HG02840 (cell line): Measurements from ENCODE around the gene ATF2.
"Not testable (repeated sequence)": the region's sequence is repeated elsewhere in the genome, so short reads cannot be mapped to it uniquely, and the experiment has no call there.

Source experiments
- ATAC-seq: cut with Tn5 transposase; IDR thresholded peaks from one replicate; pipeline ENCODE4 v1.9.1; 2021; ENCODE audit warnings: mild to moderate bottlenecking, moderate library complexity, moderate number of reproducible peaks; ENCODE audit not compliant: unreplicated experiment, low FRiP score

Gene ATF2

DNA sequence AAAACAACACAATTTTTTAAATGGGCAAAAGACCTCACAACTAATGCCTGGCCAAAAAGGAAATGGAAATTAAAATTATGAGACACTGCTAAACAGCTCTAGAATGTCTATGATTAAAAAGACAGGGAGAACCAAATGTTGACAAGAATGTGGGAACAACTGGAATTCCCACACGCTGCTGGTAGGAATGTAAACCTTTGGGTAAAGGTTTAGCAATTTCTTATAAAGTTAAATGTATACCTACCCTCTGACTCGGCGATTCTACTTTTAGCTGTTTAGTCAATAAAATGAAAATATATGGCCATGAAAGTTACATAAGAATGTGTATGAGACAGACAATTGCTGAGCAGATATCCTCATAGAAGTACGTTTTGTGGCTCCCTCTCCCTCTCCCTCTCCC lies 60.9 kb downstream of the ATF2 start:
- ATAC-seq, result no peak

DNA sequence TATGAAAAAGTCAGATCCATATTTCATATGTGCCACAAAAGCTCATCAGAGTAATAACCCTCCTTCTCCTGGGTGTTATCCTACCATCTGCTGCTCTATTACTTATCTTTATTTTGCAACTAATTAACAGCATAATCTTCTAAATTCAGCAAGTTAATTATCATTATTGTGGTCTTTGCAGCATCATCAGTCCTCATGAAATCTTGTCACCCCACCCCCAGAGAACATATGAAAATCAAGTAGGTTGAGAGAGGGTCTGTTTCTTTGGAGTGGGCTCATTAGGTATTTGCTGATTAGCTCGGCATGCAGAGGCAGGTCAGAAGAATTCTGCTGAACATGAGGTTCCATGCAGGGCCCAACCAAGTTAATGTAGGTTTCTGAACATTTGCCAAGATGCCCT lies 64.8 kb downstream of the ATF2 start:
- ATAC-seq, result no peak

DNA sequence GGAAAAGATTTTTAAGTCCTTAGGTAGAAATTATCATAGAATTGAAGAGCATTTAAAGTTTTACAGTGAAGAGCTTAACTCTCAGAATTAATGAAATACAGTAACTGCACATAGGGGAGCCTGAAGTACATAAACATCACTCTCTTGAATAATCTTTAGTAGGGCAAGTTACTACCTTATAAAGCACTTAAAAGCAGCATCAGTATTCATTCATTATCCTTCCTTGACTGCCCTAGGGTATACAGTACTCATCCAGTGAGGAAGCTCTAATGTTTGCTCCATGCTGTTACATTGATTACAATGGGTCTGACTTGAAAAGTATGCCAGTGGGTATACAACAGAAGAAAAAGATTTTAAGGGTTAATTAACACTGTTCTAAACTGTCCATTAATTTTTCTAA lies 66.5 kb downstream of the ATF2 start:
- no peak for ATAC-seq

DNA sequence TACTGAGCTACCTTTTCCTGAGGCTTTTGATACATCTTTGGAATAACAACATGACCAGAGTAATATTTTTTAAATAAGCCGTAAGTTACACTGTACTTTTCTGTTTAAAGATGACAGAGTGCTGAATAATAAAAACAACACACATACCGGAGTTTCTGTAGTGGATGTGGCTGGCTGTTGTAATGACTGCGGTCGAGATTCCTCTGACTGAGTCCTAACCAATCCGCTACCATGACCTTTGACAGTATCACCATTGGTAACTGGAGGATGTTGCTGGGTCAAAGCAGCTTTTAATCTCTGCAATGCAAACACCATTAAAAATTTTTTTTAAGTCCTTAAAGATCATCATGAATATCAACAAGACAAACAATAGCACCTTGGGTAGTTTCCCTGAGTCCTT lies 70.7 kb downstream of the ATF2 start:
- no peak for ATAC-seq

DNA sequence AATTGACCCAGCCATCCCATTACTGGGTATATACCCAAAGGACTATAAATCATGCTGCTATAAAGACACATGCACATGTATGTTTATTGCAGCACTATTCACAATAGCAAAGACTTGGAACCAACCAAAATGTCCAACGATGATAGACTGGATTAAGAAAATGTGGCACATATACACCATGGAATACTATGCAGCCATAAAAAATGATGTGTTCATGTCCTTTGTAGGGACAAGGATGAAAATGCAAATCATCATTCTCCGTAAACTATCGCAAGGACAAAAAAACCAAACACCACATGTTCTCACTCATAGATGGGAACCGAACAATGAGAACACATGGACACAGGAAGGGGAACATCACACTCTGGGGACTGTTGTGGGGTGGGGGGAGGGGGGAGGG lies 83.9 kb downstream of the ATF2 start:
- ATAC-seq, result not testable (repeated sequence)

DNA sequence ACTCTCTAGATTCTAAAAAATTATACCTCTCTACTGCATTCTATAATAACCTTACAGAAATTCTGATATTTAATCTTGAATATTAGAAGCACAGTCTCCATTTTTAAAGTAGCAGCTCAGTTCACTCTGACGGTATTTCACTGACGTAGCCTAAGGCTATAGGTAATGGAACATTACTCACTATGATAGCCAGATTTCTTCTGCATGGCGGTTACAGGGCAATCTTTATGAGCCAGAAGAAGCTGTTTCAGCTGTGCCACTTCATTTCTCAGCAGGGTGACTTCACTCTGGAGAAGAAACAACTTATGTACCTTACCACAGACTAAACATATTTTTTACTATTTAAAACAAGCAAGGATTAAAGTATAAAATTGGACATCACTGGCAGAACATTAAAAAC lies 87.5 kb downstream of the ATF2 start:
- no peak for ATAC-seq

DNA sequence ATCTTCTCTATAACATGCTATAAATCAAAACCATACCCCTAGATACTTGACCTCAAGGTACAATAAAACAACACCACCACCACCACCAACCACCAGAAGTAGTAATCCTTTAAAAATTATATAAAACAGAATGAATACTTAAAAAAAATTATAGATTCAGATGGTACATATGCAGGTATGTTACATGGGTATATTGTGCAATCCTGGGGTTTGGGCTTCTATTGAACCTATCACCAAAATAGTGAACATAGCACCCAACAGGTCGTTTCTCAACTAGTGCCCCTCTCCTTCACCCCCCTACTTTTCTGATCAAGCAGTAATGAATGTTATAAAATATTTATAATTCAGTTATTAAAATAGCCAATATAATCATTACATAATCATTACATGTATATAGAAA lies 91.7 kb downstream of the ATF2 start:
- no peak for ATAC-seq

DNA sequence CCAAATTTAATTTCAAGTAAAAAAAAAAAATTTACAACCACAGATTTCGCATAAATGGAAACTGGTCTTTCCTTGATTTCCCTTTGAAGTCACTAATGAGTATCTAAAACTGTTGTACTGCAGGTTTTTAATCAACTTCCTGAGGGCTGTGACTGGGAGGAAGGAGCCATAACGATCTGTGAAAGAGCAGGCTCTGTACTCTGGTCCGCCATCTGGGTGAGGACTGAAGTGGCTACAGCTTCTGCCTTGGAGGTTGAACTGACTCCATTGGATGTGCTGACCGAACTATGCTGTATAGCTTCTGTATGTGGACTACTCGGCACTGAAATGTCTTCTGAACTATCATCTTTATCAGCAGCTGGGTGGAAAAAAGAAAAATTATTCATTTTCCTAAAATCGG lies 93.5 kb downstream of the ATF2 start:
- ATAC-seq, result no peak

DNA sequence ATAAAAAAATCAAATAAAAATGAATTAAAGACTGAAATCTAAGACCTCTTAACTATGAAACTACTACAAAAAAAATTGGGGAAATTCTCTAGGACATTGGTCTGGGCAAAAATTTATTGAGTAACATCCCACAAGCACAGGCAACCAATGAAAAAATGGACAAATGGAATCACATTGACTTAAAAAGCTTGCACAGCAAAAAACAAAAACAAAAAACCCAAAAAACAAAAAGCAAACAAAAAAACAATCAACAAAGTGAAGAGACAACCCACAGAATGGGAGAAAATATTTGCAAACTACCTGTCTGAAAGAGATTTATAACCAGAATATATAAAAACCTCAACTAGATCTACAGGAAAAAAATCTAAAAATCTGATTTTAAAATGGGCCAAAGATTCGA lies 99.5 kb downstream of the ATF2 start:
- ATAC-seq, result no peak

DNA sequence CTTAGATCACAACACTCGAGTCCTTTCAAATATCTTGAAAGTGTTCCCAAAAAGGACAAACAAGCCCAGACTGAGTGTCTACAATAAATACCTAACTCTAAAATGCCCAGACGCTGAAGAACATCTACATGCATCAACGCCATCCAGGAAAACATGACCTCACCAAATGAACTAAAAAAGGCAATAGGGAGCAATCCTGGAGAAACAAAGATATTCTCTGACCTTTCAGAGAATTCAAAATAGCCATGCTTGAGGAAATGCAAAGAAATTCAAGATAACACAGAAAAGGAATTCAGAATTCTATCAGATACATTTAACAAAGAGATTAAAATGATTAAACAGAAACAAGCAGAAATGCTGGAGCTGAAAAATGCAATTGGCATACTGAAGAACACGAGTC lies 101.6 kb downstream of the ATF2 start:
- ATAC-seq, result no peak

DNA sequence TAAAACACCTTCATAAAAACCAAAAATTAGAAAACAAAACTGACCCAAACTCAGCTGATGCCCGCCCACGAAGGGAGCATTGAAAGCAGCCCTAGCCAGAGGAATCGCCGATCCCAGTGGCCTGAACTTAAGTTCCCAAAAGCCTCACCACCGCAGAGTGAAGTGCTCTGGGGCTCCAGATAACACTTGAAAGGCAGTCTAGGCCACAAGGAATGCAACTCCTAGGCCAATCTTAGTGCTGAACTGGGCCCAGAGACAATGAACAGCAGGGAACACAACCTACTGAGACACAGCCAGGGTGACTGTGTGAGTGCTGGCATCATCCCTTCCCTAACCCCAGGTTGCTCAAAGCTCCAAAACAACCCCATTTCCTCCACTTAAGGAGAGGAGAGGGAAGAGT lies 103.2 kb downstream of the ATF2 start:
- no peak for ATAC-seq

DNA sequence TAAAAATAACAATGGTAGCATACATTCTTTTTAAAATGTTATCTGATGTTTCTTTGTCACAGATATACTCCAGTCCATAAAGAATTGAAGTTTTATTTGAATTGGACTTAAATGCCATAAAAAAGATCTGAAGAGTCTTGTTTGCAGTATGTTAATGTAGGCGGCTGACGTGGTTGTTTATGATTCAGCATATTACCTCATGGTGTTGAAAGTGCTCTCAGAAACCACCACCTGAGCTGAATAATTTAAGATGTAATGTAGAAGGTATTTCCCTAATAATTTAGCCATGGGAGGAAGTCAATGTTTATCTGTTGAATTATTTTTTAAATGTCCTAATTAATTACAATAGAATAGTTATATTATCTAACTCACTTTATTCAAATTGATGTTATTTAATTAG lies 104.3 kb downstream of the ATF2 start:
- no peak for ATAC-seq

DNA sequence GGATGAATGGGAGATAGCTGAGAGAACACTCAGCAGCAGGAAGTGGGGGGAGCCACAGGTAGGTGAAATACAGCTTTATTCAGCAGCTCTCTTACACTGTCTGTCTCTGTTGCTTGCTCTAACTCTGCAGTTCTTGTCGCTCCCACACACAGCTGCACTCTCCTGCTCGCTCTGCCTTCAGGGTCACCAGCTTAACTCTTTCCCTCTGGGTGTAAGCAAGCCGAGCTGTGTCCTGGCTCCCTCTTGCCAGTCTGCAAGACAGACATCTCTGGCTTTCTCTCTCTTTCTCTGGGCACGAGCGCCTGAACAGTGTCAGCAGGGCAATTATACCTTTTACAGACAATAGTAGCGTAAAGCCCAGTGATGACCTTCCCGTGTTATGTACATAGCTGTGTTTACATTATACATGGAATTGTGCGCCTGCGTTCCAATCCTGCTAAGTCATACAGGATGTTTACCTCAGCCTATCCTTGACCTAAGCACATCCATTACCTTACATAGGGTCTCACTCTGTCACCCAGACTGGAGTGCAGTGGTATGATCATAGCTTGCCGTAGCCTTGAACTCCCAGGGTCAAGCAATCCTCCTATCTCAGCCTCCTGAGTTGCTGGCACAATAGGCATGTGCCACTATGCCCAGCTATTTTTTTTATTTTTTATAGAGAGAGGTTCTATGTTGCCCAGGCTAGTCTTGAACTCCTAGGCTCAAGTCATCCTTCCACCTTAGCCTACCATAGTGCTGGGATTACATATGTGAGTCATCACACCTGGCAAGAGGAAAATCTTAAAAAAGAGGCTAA lies 105.0 kb downstream of the ATF2 start:
- no peak for ATAC-seq

DNA sequence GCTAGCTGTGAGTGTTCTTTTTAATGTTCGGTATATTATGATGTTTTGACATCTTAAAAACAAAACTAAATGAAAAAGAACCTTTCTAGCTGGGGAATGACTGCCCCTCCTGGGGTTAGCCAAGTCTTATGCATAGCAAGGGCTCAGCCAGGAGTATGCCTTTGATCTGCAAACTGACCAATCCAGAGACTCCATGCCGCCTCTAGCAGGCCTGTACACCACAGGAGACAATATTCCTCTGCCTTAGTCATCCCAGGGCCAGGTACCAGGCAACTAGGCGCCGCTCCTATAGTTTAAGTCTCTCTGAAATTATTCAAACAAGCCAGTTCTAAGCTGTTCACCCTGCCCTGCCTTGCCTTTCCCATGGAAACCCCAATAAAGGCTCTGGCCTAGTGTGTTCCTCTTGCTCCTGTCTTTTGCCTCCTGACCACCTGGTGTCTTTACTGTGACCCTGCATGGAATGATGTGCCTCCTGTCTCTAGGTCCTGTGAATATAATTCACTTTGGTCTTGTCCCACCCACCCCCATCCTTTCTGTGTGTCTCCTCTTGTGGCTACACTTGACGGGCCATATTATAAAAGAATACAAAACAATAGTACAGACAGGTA lies 110.8 kb downstream of the ATF2 start:
- no peak for ATAC-seq

DNA sequence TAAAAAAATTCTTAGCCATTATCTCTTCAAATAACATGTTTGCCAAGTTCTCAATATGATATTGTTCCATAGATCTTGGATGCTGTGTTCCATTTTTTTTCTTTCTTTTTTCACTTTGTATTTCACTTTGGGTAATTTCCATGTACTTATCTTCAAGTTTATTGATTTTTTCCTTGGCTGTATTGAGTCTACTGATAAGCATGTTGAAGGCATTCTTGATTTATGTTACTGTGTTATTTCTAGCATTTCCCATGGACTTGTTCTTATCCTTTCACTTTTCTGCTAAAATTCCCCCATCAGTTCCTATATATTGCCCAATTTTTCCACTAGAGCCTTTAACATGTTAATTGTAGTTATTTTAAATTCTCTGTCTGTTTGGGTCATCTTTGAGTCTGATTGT lies 112.0 kb downstream of the ATF2 start:
- ATAC-seq, result no peak

DNA sequence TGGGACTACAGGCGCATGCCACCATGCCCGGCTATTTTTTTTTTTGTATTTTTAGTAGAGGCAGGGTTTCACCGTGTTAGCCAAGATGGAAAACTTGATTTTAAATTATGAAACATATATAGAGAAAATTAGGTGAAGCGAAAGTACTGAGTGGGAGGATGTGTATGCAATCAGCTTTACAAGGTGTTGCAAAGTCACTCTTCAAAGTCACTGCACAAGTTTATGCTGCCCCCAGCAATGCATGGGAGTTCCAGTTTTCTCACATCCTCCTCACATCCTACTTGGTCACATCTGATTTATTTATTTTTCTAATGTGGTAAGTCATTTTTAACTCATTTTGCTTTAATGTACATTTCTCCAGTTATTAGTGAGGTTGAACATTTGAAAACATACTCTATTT lies 113.7 kb downstream of the ATF2 start:
- ATAC-seq, result no peak

DNA sequence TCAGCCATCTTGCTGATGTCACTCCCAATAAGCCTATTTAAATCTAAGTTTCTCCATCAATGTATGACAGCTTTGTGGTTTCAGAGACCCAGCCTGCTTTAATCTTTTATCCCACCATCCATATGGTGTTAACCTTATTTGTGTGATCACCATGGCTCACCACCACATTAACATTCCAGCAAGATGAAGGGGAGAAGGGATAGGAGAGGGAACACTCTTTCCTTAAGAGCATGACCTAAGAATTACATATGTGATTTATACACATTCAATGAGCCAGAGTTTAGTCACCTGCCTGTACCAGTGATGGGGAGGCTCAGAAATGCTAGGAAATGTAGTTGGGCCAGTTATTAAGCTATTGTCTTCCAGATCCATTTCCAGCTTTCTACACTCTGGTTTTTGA lies 118.3 kb downstream of the ATF2 start:
- ATAC-seq, result no peak

DNA sequence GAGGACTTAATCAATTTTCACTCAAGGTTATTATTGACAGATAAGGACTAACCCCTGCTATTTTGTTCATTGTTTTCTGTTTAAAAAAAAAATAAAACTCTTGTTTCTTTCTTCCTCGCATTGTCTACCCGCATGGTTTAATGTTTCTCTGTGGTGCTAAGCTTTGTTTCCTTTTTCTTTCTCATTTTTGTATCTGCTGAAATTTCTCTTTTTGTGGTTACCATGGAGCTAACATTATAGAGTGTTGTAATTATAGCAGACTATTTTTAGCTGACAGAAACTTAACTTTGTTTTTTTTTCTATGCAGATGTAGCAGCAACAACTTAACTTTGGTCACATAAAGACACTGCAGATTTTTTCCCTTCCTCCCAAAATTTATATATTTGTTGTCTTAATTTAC lies 119.7 kb downstream of the ATF2 start:
- ATAC-seq, result no peak

DNA sequence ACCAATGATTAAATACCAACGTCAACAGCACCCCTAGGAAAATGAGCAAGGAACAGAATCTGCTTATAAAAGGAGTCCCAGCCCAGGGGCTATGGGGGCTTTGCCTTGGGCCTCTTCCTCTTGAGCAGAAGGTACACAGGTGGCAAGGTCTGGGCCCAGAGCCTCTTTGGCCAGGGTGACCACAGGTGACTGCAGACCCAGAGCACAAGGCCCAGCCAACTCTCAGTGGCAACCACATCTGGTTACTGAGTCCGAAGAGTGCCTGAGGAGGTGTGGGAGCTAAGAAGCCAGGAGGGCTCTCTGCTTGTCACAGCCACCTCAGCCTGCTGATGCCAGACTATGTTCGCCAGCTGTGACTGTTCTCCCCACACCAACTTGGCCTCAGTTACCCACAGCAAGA lies 128.5 kb downstream of the ATF2 start:
- ATAC-seq, result no peak

DNA sequence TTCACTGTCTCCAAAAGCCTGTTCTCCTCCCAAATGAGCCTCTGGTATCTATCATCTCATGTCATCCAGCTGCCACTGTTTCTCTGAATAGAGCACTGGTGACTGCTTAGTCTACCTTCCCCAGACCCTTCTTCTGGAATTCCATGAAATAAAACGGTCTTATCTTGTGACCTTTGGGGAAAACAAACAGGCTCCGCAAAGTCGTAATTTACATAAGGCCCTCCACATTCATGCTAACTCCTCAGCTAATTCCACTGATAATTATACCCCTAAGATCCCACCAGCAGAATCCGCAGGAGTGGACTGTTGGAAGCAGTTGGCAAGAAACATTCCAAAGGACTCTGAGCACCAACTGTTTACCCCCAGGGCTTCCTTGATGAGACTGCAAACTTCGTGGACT lies 129.0 kb downstream of the ATF2 start:
- no peak for ATAC-seq

DNA sequence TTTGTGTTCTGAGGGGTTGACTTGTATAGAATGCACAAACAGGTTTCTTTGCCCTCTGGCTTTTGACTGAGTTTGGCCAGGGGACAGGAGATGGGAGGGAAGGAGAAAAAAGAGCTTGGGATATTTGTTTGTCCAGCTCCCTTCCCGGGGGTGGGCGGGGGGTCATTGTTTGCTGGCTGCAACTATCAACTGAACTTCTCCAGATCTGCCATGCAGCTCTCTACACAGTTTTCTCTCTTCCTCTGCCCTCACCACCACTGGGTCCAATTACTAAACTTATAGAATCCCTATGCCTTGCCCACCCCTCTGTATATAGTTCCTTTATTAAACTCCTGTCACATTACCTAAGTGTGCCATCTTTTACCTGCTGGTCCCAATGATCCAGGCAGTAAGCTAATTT lies 130.1 kb downstream of the ATF2 start:
- ATAC-seq, result no peak

DNA sequence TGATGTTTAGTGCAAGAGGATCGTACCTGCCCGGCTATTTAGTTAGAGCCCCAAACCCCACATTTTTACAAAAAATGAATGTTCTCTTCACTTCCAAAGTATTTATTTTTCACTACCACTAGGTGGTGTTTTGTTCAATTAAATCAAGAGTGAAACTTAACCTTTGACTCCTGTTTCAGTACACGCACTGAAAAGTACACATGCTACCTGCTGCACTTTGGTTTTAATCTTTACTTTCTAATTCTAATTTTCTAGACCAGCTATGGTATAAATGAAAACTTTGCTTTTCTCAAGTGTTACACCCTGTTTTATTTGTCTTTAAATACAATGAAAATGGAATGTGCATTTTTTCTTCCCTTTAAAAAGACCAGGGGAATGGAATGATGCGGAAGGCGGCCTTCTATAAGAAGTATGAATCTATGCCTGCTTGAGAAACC lies 131.4 kb downstream of the ATF2 start:
- ATAC-seq, result no peak
